ENCODE results near the gene DNAJC28. TPM values are rescaled to one million over a fixed set of nuclear protein-coding genes. Genes with fewer than 3 reads are reported as not detected.

Gene DNAJC28
- total and polyA plus RNA-seq, 9 of the 15 experiments (the other 6 are each of a cell fraction or from before 2014, with no cell fraction given): 0.68 to 2.5 (median 1.1) TPM

- TF ChIP-seq ZNF354B (CRISPR knock-in tag; IDR thresholded peaks at IDR 0.05) (no peak), HDGF (IDR thresholded peaks at IDR 0.05) (no peak), AFF1 (IDR thresholded peaks at IDR 0.05; ENCODE audit: low read depth in 1 of 2, partially characterized antibody in 2 of 2) (no peak), BCL6 (CRISPR knock-in tag; IDR thresholded peaks at IDR 0.05) (no peak), HNRNPUL1 (IDR thresholded peaks at IDR 0.05; ENCODE audit: low read length) (no peak), RFX1 (IDR thresholded peaks at IDR 0.05) (no peak)
- TF ChIP-seq, protein P1, sequence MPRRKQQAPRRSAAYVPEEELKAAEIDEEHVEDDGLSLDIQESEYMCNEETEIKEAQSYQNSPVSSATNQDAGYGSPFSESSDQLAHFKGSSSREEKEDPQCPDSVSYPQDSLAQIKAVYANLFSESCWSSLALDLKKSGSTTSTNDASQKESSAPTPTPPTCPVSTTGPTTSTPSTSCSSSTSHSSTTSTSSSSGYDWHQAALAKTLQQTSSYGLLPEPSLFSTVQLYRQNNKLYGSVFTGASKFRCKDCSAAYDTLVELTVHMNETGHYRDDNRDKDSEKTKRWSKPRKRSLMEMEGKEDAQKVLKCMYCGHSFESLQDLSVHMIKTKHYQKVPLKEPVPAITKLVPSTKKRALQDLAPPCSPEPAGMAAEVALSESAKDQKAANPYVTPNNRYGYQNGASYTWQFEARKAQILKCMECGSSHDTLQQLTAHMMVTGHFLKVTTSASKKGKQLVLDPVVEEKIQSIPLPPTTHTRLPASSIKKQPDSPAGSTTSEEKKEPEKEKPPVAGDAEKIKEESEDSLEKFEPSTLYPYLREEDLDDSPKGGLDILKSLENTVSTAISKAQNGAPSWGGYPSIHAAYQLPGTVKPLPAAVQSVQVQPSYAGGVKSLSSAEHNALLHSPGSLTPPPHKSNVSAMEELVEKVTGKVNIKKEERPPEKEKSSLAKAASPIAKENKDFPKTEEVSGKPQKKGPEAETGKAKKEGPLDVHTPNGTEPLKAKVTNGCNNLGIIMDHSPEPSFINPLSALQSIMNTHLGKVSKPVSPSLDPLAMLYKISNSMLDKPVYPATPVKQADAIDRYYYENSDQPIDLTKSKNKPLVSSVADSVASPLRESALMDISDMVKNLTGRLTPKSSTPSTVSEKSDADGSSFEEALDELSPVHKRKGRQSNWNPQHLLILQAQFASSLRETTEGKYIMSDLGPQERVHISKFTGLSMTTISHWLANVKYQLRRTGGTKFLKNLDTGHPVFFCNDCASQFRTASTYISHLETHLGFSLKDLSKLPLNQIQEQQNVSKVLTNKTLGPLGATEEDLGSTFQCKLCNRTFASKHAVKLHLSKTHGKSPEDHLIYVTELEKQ (CRISPR knock-in tag; IDR thresholded peaks at IDR 0.05): no peak
- TF ChIP-seq, protein P2, sequence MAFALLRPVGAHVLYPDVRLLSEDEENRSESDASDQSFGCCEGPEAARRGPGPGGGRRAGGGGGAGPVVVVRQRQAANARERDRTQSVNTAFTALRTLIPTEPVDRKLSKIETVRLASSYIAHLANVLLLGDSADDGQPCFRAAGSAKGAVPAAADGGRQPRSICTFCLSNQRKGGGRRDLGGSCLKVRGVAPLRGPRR (CRISPR knock-in tag; IDR thresholded peaks at IDR 0.05): no peak
Observed at GRCh38 chr21:33461538-33462250, 29.8 kb downstream of the DNAJC28 start (continued).

All from K562 (cell line).